WERI-Rb-1 (cell line): ENCODE data around the gene GPR84.

ENCODE experiments used
- DNase-seq: peaks from one replicate; pipeline ENCODE4 v3.0.0-alpha.2; 2020
- H3K27ac ChIP-seq: fragments of 250-450 bp; sonication (Bioruptor Pico); 2 replicates; pipeline ENCODE4 v1.5.1; 2020; ENCODE audit warnings: mild to moderate bottlenecking, moderate library complexity
- H3K27me3 ChIP-seq: fragments of 250-450 bp; sonication (Bioruptor Pico); 2 replicates; pipeline ENCODE4 v1.5.1; 2021; ENCODE audit warnings: mild to moderate bottlenecking, low read depth, moderate library complexity; ENCODE audit not compliant: insufficient read depth, severe bottlenecking
- H3K36me3 ChIP-seq: fragments of 250-450 bp; sonication (Bioruptor Pico); 2 replicates; pipeline ENCODE4 v1.5.1; 2020; ENCODE audit warnings: mild to moderate bottlenecking, moderate library complexity
- H3K4me3 ChIP-seq: 2 replicates; pipeline ENCODE4 v1.5.1; 2011; ENCODE audit warnings: low read depth, mild to moderate bottlenecking, control low read depth, low read length
- H3K9me3 ChIP-seq: fragments of 250-450 bp; sonication (Bioruptor Pico); 2 replicates; pipeline ENCODE4 v1.5.1; 2021; ENCODE audit warnings: mild to moderate bottlenecking, moderate library complexity; ENCODE audit not compliant: severe bottlenecking
- CTCF ChIP-seq: IDR thresholded peaks from 2 replicates; pipeline ENCODE4 v1.5.1; 2011; ENCODE audit warnings: low read depth, mild to moderate bottlenecking, control low read depth, inconsistent platforms, low read length

The GPR84 gene

GRCh38 chr12:54364413-54364812, at the start of gene GPR84:
TSS of gene GPR84 (minus strand) at chr12:54364486. CDS start at chr12:54363851, 635 bp downstream.
- H3K9me3 ChIP-seq: no peaks in the 10 kb centered on the region
- H3K4me3 ChIP-seq: no peak within 1 kb of the TSS
- H3K27me3 ChIP-seq: no peaks in the 10 kb centered on the region
- DNase-seq: no peak
- peaks cover 7% of the 10 kb centered on the region for H3K36me3 ChIP-seq
- H3K27ac ChIP-seq: no peak within 1 kb of the TSS
- TF ChIP-seq CTCF: no peak

GRCh38 chr12:54413284-54414190, 49.3 kb upstream of the GPR84 start:
- DNase-seq: no peak
- no peak overlapping the region for H3K4me3 ChIP-seq
- no peak overlapping the region for H3K27ac ChIP-seq
- H3K27me3 ChIP-seq: no peaks in the 10 kb centered on the region
- no peaks in the 10 kb centered on the region for H3K9me3 ChIP-seq
- no peak for TF ChIP-seq CTCF
- H3K36me3 ChIP-seq: peaks cover 7% of the 10 kb centered on the region; the same call in 1 of the 2 replicates

GRCh38 chr12:54412786-54413185, 48.5 kb upstream of the GPR84 start:
- no peak for TF ChIP-seq CTCF
- no peak overlapping the region for H3K27ac ChIP-seq

GRCh38 chr12:54412348-54412747, 48.1 kb upstream of the GPR84 start:
- Histone ChIP-seq H3K36me3 (peaks cover 10% of the 10 kb centered on the region; the same call in 1 of the 2 replicates), H3K4me3 (no peak overlapping the region), H3K9me3 (no peaks in the 10 kb centered on the region), H3K27ac (no peak overlapping the region), H3K27me3 (no peaks in the 10 kb centered on the region)
- DNase-seq: no peak
- TF ChIP-seq CTCF: no peak

More at GRCh38 chr12:54412786-54413185, 48.5 kb upstream of the GPR84 start:
- Histone ChIP-seq H3K27me3 (no peaks in the 10 kb centered on the region), H3K9me3 (no peaks in the 10 kb centered on the region), H3K36me3 (peaks cover 10% of the 10 kb centered on the region; the same call in 1 of the 2 replicates), H3K4me3 (no peak overlapping the region)
- DNase-seq: no peak

GRCh38 chr12:54411391-54412241, 47.3 kb upstream of the GPR84 start:
- peaks cover 13% of the 10 kb centered on the region for H3K36me3 ChIP-seq
- no peak for TF ChIP-seq CTCF
- no peak overlapping the region for H3K4me3 ChIP-seq
- no peaks in the 10 kb centered on the region for H3K27me3 ChIP-seq
- DNase-seq: no peak
- no peak overlapping the region for H3K27ac ChIP-seq
- H3K9me3 ChIP-seq: no peaks in the 10 kb centered on the region
